OCI-LY1 (cell line): ENCODE measurements around the gene TES.

ENCODE experiments used
- CTCF ChIP-seq: fragments of 200-600 bp; sonication (generic), shearing (Covaris generic); IDR thresholded peaks from 2 replicates; pipeline ENCODE4 v1.5.1; 2017; ENCODE audit warnings: mild to moderate bottlenecking, antibody characterized with exemption, low read length, moderate library complexity, mixed read lengths
- EZH2 ChIP-seq: fragments of 200-600 bp; sonication (generic), shearing (Covaris generic); IDR thresholded peaks from 2 replicates; pipeline ENCODE4 v1.8.0; 2017; ENCODE audit warnings: borderline replicate concordance, mixed run types, mild to moderate bottlenecking, antibody characterized with exemption, low read length, moderate library complexity, mixed read lengths

- TF ChIP-seq CTCF (peak; percentile 84), EZH2 (no peak)
Observed at GRCh38 chr7:116173051-116174028, 37.0 kb upstream of the TES start.
